GM21447 (cell line): ENCODE results near the gene JAZF1.
"Not testable (repeated sequence)": the region's sequence is repeated elsewhere in the genome, so short reads cannot be mapped to it uniquely, and the experiment has no call there.

ENCODE experiments used
- ATAC-seq: cut with Tn5 transposase; IDR thresholded peaks from one replicate; pipeline ENCODE4 v1.9.1; 2021; ENCODE audit not compliant: unreplicated experiment

The JAZF1 gene

GRCh38 chr7:28017372-28017771 lies 163.2 kb downstream of the JAZF1 start:
- no peak for ATAC-seq

GRCh38 chr7:28016297-28016696 lies 164.3 kb downstream of the JAZF1 start:
- ATAC-seq, result no peak

GRCh38 chr7:28015169-28015568 lies 165.4 kb downstream of the JAZF1 start:
- no peak for ATAC-seq

GRCh38 chr7:28014340-28014739 lies 166.3 kb downstream of the JAZF1 start:
- not testable (repeated sequence) for ATAC-seq

- ATAC-seq, result no peak
These were observed 167.2 kb downstream of the JAZF1 start for GRCh38 chr7:28013441-28013840.

- no peak for ATAC-seq
These were observed 167.6 kb downstream of the JAZF1 start for GRCh38 chr7:28013019-28013418.

GRCh38 chr7:28008911-28009310 lies 171.7 kb downstream of the JAZF1 start:
- ATAC-seq, result no peak

- no peak for ATAC-seq
These were observed 172.4 kb downstream of the JAZF1 start for GRCh38 chr7:28008171-28008570.

GRCh38 chr7:28006491-28006890 lies 174.1 kb downstream of the JAZF1 start:
- no peak for ATAC-seq

GRCh38 chr7:28005847-28006231 lies 174.8 kb downstream of the JAZF1 start:
- ATAC-seq, result no peak

- no peak for ATAC-seq
These were observed 175.3 kb downstream of the JAZF1 start for GRCh38 chr7:28005075-28005846.

- no peak for ATAC-seq
These were observed 177.2 kb downstream of the JAZF1 start for GRCh38 chr7:28003408-28003807.

GRCh38 chr7:28002638-28003037 lies 178.0 kb downstream of the JAZF1 start:
- no peak for ATAC-seq

GRCh38 chr7:28001896-28002295 lies 178.7 kb downstream of the JAZF1 start:
- ATAC-seq, result no peak

- ATAC-seq, result no peak
These were observed 180.8 kb downstream of the JAZF1 start for GRCh38 chr7:27999829-28000228.

- ATAC-seq, result no peak
These were observed 182.2 kb downstream of the JAZF1 start for GRCh38 chr7:27998382-27998781.

GRCh38 chr7:27997188-27997707 lies 183.3 kb downstream of the JAZF1 start:
- ATAC-seq, result no peak

GRCh38 chr7:27996141-27996540 lies 184.5 kb downstream of the JAZF1 start:
- ATAC-seq, result no peak

GRCh38 chr7:27995228-27995627 lies 185.4 kb downstream of the JAZF1 start:
- no peak for ATAC-seq

GRCh38 chr7:27994639-27995038 lies 186.0 kb downstream of the JAZF1 start:
- no peak for ATAC-seq

- ATAC-seq, result no peak
These were observed 187.7 kb downstream of the JAZF1 start for GRCh38 chr7:27992755-27993493.

GRCh38 chr7:27992097-27992496 lies 188.5 kb downstream of the JAZF1 start:
- no peak for ATAC-seq
